Iris pigment epithelial cell (primary cell): ENCODE data around the gene BLACAT1.
"Not testable (repeated sequence)": the region's sequence is repeated elsewhere in the genome, so short reads cannot be mapped to it uniquely, and the experiment has no call there.

Experiments
- DNase-seq: peaks from one replicate; pipeline ENCODE4 v3.0.0-alpha.2; 2011; ENCODE audit warnings: low read depth

BLACAT1 gene

GRCh38 chr1:205440121-205440475 lies 15.7 kb downstream of the BLACAT1 start:
- no peak for DNase-seq

- peak; percentile 75 for DNase-seq
Observed at GRCh38 chr1:205438213-205439158, 17.4 kb downstream of the BLACAT1 start.

GRCh38 chr1:205437570-205437969 lies 18.3 kb downstream of the BLACAT1 start:
- DNase-seq, result no peak

GRCh38 chr1:205436776-205437410 lies 19.0 kb downstream of the BLACAT1 start:
- no peak for DNase-seq

- no peak for DNase-seq
Observed at GRCh38 chr1:205435578-205436573, 20.0 kb downstream of the BLACAT1 start.

GRCh38 chr1:205434738-205435137 lies 21.1 kb downstream of the BLACAT1 start:
- no peak for DNase-seq

- DNase-seq, result not testable (repeated sequence)
Observed at GRCh38 chr1:205432692-205433091, 23.2 kb downstream of the BLACAT1 start.

- no peak for DNase-seq
Observed at GRCh38 chr1:205432116-205432515, 23.7 kb downstream of the BLACAT1 start.

GRCh38 chr1:205430696-205431305 lies 25.0 kb downstream of the BLACAT1 start:
- DNase-seq, result peak; percentile 31

GRCh38 chr1:205429762-205430695 lies 25.8 kb downstream of the BLACAT1 start:
- DNase-seq, result no peak

- DNase-seq, result no peak
Observed at GRCh38 chr1:205424901-205425600, 30.8 kb downstream of the BLACAT1 start.

- no peak for DNase-seq
Observed at GRCh38 chr1:205423814-205424399, 31.9 kb downstream of the BLACAT1 start.

- no peak for DNase-seq
Observed at GRCh38 chr1:205422993-205423642, 32.7 kb downstream of the BLACAT1 start.

- DNase-seq, result no peak
Observed at GRCh38 chr1:205421798-205422197, 34.0 kb downstream of the BLACAT1 start, which contains the start of gene LEMD1. LEMD1 (minus strand) TSS chr1:205422056; CDS start chr1:205420536, 1,520 bp downstream.

- no peak for DNase-seq
Observed at GRCh38 chr1:205420938-205421337, 34.9 kb downstream of the BLACAT1 start.

GRCh38 chr1:205417870-205418635 lies 37.8 kb downstream of the BLACAT1 start:
- no peak for DNase-seq

GRCh38 chr1:205416322-205416721 lies 39.5 kb downstream of the BLACAT1 start:
- DNase-seq, result no peak
